Right cardiac atrium (tissue), 5 donors: ENCODE data around the gene ATXN7L3. TPM values are rescaled to one million over a fixed set of nuclear protein-coding genes. Genes with fewer than 3 reads are reported as not detected.

Experiments used
- ATAC-seq, 2 donors: fragments of 200-7000 bp; cut with Tn5 transposase; one replicate each; pipeline versions ENCODE4 v1.8.0 to v1.9.1; 2020; ENCODE audit warnings: moderate library complexity in 2 of 2, mild to moderate bottlenecking in 1 of 2
- DNase-seq, 3 donors: peaks; one replicate each; pipeline ENCODE4 v3.0.0-alpha.2; 2020
- H3K27ac ChIP-seq: one replicate; pipeline ENCODE4 v1.5.1; 2013; ENCODE audit warnings: mild to moderate bottlenecking, low read length, control low read depth, moderate library complexity
- H3K27me3 ChIP-seq: one replicate; pipeline ENCODE4 v1.6.1; 2013; ENCODE audit not compliant: control insufficient read depth, insufficient read depth
- H3K4me1 ChIP-seq: one replicate; pipeline ENCODE4 v1.6.1; 2013; ENCODE audit warnings: low read length; ENCODE audit not compliant: control insufficient read depth, insufficient read depth
- H3K4me3 ChIP-seq: one replicate; pipeline ENCODE4 v1.5.1; 2013; ENCODE audit warnings: low read length, control low read depth
- H3K9me3 ChIP-seq: one replicate; pipeline ENCODE4 v1.6.1; 2013; ENCODE audit warnings: low read length; ENCODE audit not compliant: control insufficient read depth
- WGBS: extraction: QIAGEN DNeasy Blood & Tissue Kit; methylation state at CpG from one replicate; pipeline ENCODE4 v1.1.7; 2013; 5-methylcytosine and 5-hydroxymethylcytosine counted together
- intact Hi-C, 4 donors: fragments of 100-400 bp; cut with DNase I; formaldehyde crosslinking; loops; one replicate each; pipeline versions ENCODE4 v1.11.0 to v1.14.0; 2022 to 2023
- polyA plus RNA-seq: library from polyadenylated mRNA; stranded (reverse); fragments of 200-250 nt; gene quantifications from one replicate; pipeline ENCODE4 v1.2.3, GENCODE V29; 2013
- total RNA-seq, 4 donors: library from RNA; stranded (reverse); fragmentation: NEBNext Ultra II Directional; extraction: Animal tissue kit (Norgen Biotek cat#: 25700); gene quantifications; one replicate each; pipeline ENCODE4 v1.2.1, GENCODE V29; 2021
- donor health status: healthy with polysubstance abuse.
- donor health status: DM: no; HTN: yes; CAD: no.
- donor health status: DM: no; HTN: no; CAD: no.
- donor health status: DM: no; HTN: yes; CAD: no; lungs with severe emphysema.
- donor health status: DM: yes; HTN: yes; CAD: no.

ATXN7L3 gene
- total and polyA plus RNA-seq, 5 donors: 31.0 to 52.7 (median 40.6) TPM

GRCh38 chr17:44229090-44229489, 29.4 kb upstream of the ATXN7L3 start:
- WGBS: 86% methylated on average over 6 of the region's 6 CpGs
- no peak for ATAC-seq
- Histone ChIP-seq H3K4me1 (peaks cover 2% of the 10 kb centered on the region), H3K4me3 (no peak overlapping the region), H3K9me3 (no peaks in the 10 kb centered on the region), H3K27me3 (no peaks in the 10 kb centered on the region), H3K27ac (no peak overlapping the region)
- intact Hi-C loops: no loop called here
- peak in 1 of 3 donors; percentile 23 for DNase-seq

GRCh38 chr17:44223541-44224071, 23.9 kb upstream of the ATXN7L3 start:
- ATAC-seq (no peak), DNase-seq (peak in 2 of 3 donors; percentile 28 to 52)
- Histone ChIP-seq H3K27me3 (no peaks in the 10 kb centered on the region), H3K4me3 (no peak overlapping the region), H3K4me1 (peaks cover 5% of the 10 kb centered on the region), H3K9me3 (no peaks in the 10 kb centered on the region), H3K27ac (peak overlapping the region; percentile 9)
- 44% methylated on average over 7 of the region's 7 CpGs for WGBS
- intact Hi-C loops: loop anchor here in 1 of 4 donors (5.0 kb wide), 1 partner anchor 99 kb away; the partner anchor contains the start of gene SLC25A39

GRCh38 chr17:44222112-44222869, 22.6 kb upstream of the ATXN7L3 start:
- intact Hi-C loops: loop anchor here in 1 of 4 donors (5.0 kb wide), 1 partner anchor 100 kb away; the partner anchor contains the start of gene SLC25A39
- H3K4me1 ChIP-seq: peaks cover 13% of the 10 kb centered on the region

GRCh38 chr17:44221862-44222111, 22.1 kb upstream of the ATXN7L3 start:
- DNase-seq (no peak), ATAC-seq (no peak)
- intact Hi-C loops: loop anchor here in 2 of 4 donors (2.0 to 5.0 kb wide), 2 partner anchors 101 to 103 kb away; partner anchors contain the start of gene SLC25A39 (in 2 of the 2)
- Histone ChIP-seq H3K27ac (peak overlapping the region; percentile 95), H3K4me3 (peak overlapping the region; percentile 98), H3K27me3 (no peaks in the 10 kb centered on the region), H3K9me3 (no peaks in the 10 kb centered on the region), H3K4me1 (peaks cover 14% of the 10 kb centered on the region)
- WGBS: under 1% methylated on average over 17 of the region's 17 CpGs

More at GRCh38 chr17:44222112-44222869, 22.6 kb upstream of the ATXN7L3 start:
- peak overlapping the region; percentile 95 for H3K27ac ChIP-seq
- WGBS: 1% methylated on average over 36 of the region's 36 CpGs
- no peaks in the 10 kb centered on the region for H3K9me3 ChIP-seq
- DNase-seq (peak; percentile 82 to 93 (median 92)), ATAC-seq (peak; percentile 55 to 62)
- no peaks in the 10 kb centered on the region for H3K27me3 ChIP-seq
- H3K4me3 ChIP-seq: peak overlapping the region; percentile 98

- H3K4me1 ChIP-seq: peaks cover 14% of the 10 kb centered on the region
- peak overlapping the region; percentile 95 for H3K27ac ChIP-seq
- ATAC-seq (peak; percentile 64 to 68), DNase-seq (peak; percentile 85 to 93 (median 93))
- intact Hi-C loops: loop anchor here in 2 of 4 donors (2.0 to 5.0 kb wide), 2 partner anchors 101 to 104 kb away; partner anchors contain the start of gene SLC25A39 (in 2 of the 2)
- WGBS: under 1% methylated on average over 54 of the region's 54 CpGs
- H3K27me3 ChIP-seq: no peaks in the 10 kb centered on the region
- peak overlapping the region; percentile 98 for H3K4me3 ChIP-seq
- H3K9me3 ChIP-seq: no peaks in the 10 kb centered on the region
Observed at GRCh38 chr17:44221084-44221861, 21.6 kb upstream of the ATXN7L3 start.

GRCh38 chr17:44220213-44221083, 20.8 kb upstream of the ATXN7L3 start:
- peak; percentile 59 to 86 (median 85) for DNase-seq
- Histone ChIP-seq H3K27me3 (no peaks in the 10 kb centered on the region), H3K4me1 (peaks cover 14% of the 10 kb centered on the region), H3K9me3 (no peaks in the 10 kb centered on the region), H3K4me3 (peak overlapping the region; percentile 98), H3K27ac (peak overlapping the region; percentile 95)
- intact Hi-C loops: loop anchor here in 2 of 4 donors (2.0 to 5.0 kb wide), 2 partner anchors 102 to 104 kb away; partner anchors contain the start of gene SLC25A39 (in 2 of the 2)
- peak; percentile 38 to 57 for ATAC-seq
- whole genome bisulfite sequencing: under 1% methylated on average over 108 of the region's 108 CpGs

- Histone ChIP-seq H3K27me3 (no peaks in the 10 kb centered on the region), H3K27ac (peak within 1 kb of the TSS; percentile 99), H3K4me3 (peak within 1 kb of the TSS; percentile 98), H3K4me1 (peaks cover 14% of the 10 kb centered on the region), H3K9me3 (no peaks in the 10 kb centered on the region)
- WGBS: under 1% methylated on average over 67 of the region's 76 CpGs
- ATAC-seq (peak; percentile 3 to 26), DNase-seq (peak; percentile 76 to 93 (median 92))
- intact Hi-C loops: loop anchor here in 3 of 4 donors (2.0 to 10.0 kb wide), 3 partner anchors 103 to 295 kb away; partner anchors contain the start of gene SLC25A39 (in 2 of the 3)
Observed at GRCh38 chr17:44219616-44220212, 20.0 kb upstream of the ATXN7L3 start, which contains the start of gene UBTF. Gene UBTF (minus strand): TSS chr17:44219675. CDS start chr17:44218229, 1,446 bp downstream.

- Histone ChIP-seq H3K27me3 (no peaks in the 10 kb centered on the region), H3K27ac (peak overlapping the region; percentile 99), H3K4me1 (peaks cover 14% of the 10 kb centered on the region), H3K9me3 (no peaks in the 10 kb centered on the region), H3K4me3 (peak overlapping the region; percentile 98)
- intact Hi-C loops: loop anchor here in 1 of 4 donors (10.0 kb wide), 1 partner anchor 296 kb away; no protein-coding TSS in a partner anchor
- DNase-seq (peak; percentile 74 to 90 (median 88)), ATAC-seq (peak; percentile 0 to 10)
- WGBS: under 1% methylated on average over 70 of the region's 73 CpGs
Observed at GRCh38 chr17:44219108-44219615, 19.5 kb upstream of the ATXN7L3 start.

- 1% methylated on average over 85 of the region's 89 CpGs for WGBS
- Histone ChIP-seq H3K4me1 (peaks cover 11% of the 10 kb centered on the region), H3K27me3 (no peaks in the 10 kb centered on the region), H3K9me3 (no peaks in the 10 kb centered on the region), H3K27ac (peak overlapping the region; percentile 99), H3K4me3 (peak overlapping the region; percentile 98)
- ATAC-seq (peak; percentile 71 to 74), DNase-seq (peak; percentile 89 to 96 (median 95))
- intact Hi-C loops: loop anchor here in 1 of 4 donors (10.0 kb wide), 1 partner anchor 296 kb away; no protein-coding TSS in a partner anchor
Observed at GRCh38 chr17:44218344-44219107, 18.8 kb upstream of the ATXN7L3 start.
